ENCODE measurements around the gene TESPA1.

DNA sequence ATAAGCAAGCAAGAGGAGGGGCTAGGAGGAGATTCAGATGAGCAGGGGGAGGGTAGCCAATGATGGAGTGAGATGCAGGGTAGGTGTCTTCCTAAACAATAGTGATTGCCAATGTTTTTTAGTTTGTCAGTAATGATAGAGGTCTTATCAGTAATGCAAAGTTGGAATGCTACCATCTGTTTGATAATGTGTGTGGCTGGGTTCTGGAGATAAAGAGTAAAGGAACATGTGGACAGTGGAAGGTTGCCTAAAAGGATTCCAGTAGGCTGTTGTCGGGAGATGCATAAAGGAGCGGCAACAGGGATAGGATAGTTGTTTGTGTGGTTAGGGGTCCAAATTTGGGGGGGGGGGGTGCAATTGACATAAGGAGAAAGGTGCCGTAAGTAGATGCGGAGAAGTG lies 52.5 kb downstream of the TESPA1 start:
- TF ChIP-seq POLR2A (IDR thresholded peaks at IDR 0.05; ENCODE audit: control extremely low read depth in 1 of 2, low read depth in 2 of 2, low read length in 2 of 2): no peak
- TF ChIP-seq CTCF (IDR thresholded peaks at IDR 0.05; ENCODE audit: control extremely low read depth in 1 of 3, insufficient read depth in 1 of 3, low read depth in 1 of 3, low read length in 3 of 3): no peak
- no peak for TF ChIP-seq POLR2AphosphoS5 (IDR thresholded peaks at IDR 0.05; ENCODE audit: low read depth, low read length)
- no peak for TF ChIP-seq ZNF274 (IDR thresholded peaks at IDR 0.05; ENCODE audit: borderline replicate concordance, extremely low read depth, low read length)
- no peak for TF ChIP-seq GTF2F1 (IDR thresholded peaks at IDR 0.05; ENCODE audit: borderline replicate concordance, low read depth, low read length)
- no peak for TF ChIP-seq SIX5 (IDR thresholded peaks at IDR 0.05; ENCODE audit: low read depth, low read length)
- no peak for TF ChIP-seq RAD21 (IDR thresholded peaks at IDR 0.05 in 1 of 2, conservative IDR thresholded peaks at IDR 0.05 in 1 of 2; ENCODE audit: low read depth in 2 of 2, low read length in 2 of 2)
- no peak for TF ChIP-seq YY1 (IDR thresholded peaks at IDR 0.05; ENCODE audit: low read depth, low read length)
- TF ChIP-seq FOSL1 (IDR thresholded peaks at IDR 0.05; ENCODE audit: insufficient read depth, low read depth, low read length): no peak
- TF ChIP-seq RXRA (IDR thresholded peaks at IDR 0.05; ENCODE audit: insufficient read depth, low read depth, low read length): no peak
- TF ChIP-seq, protein P1, sequence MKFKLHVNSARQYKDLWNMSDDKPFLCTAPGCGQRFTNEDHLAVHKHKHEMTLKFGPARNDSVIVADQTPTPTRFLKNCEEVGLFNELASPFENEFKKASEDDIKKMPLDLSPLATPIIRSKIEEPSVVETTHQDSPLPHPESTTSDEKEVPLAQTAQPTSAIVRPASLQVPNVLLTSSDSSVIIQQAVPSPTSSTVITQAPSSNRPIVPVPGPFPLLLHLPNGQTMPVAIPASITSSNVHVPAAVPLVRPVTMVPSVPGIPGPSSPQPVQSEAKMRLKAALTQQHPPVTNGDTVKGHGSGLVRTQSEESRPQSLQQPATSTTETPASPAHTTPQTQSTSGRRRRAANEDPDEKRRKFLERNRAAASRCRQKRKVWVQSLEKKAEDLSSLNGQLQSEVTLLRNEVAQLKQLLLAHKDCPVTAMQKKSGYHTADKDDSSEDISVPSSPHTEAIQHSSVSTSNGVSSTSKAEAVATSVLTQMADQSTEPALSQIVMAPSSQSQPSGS (IDR thresholded peaks at IDR 0.05; ENCODE audit: low read length): no peak
